ENCODE data around the gene ITGA6. TPM values are rescaled to one million over a fixed set of nuclear protein-coding genes. Genes with fewer than 3 reads are reported as not detected.

The ITGA6 gene
- polyA plus RNA-seq, 1 experiment: 14.8 TPM

DNA sequence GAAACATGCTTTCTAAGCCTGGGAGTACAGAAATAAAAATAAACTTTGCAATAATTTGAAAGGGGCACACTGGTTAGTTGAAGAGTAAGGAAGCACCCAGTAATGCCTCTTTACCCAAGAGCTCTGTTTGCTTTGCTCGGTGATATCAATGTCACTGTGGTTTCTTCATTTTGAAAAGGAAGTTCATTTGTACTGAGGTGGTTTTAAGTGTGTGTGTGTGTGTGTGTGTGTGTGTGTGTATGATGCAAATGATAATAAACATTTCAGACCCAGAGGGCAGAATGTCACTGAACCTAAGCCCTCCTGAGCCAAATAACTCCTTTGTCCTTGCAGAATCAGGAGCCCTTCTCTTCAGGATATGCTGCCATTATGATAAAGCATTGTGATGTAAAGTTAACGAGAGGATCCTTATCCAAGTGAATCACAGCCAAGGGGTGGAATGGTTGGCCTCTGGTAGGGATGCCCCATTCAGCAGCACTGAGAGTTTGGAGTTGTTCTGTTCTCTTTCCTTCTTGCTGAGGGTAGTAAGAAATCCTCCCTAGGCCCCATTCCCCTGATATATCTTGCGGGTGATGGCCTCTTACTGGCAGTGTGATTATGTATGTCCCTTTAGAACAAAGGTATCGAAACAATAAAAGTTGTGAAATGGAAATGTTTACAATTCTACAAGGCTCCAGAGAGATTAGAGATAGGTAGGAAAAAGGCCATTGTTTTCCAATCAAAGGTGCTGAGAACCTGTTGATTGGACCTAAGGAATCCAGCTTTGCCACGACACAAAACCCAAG, 7.6 kb downstream of the ITGA6 start:
- no peak for DNase-seq (ENCODE audit: low read depth, low spot score)
- Histone ChIP-seq H3K27me3 (ENCODE audit: control insufficient read depth, insufficient read depth, low read length) (no peaks in the 10 kb centered on the region), H3K4me3 (ENCODE audit: low read depth, low read length) (no peak overlapping the region), H3K27ac (ENCODE audit: low read depth, low read length) (no peak overlapping the region), H3K9me3 (ENCODE audit: control insufficient read depth, insufficient read depth, low read length) (no peaks in the 10 kb centered on the region)
- TF ChIP-seq, protein P1, sequence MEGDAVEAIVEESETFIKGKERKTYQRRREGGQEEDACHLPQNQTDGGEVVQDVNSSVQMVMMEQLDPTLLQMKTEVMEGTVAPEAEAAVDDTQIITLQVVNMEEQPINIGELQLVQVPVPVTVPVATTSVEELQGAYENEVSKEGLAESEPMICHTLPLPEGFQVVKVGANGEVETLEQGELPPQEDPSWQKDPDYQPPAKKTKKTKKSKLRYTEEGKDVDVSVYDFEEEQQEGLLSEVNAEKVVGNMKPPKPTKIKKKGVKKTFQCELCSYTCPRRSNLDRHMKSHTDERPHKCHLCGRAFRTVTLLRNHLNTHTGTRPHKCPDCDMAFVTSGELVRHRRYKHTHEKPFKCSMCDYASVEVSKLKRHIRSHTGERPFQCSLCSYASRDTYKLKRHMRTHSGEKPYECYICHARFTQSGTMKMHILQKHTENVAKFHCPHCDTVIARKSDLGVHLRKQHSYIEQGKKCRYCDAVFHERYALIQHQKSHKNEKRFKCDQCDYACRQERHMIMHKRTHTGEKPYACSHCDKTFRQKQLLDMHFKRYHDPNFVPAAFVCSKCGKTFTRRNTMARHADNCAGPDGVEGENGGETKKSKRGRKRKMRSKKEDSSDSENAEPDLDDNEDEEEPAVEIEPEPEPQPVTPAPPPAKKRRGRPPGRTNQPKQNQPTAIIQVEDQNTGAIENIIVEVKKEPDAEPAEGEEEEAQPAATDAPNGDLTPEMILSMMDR (IDR thresholded peaks at IDR 0.05; ENCODE audit: low read depth, low read length): no peak
- ChIA-PET POLR2A (no interaction called here), CTCF (interaction anchor here (0.6 to 1.1 kb wide), 2 partner anchors 182 to 262 kb away, joined by 3 to 4 read pairs; no protein-coding TSS in a partner anchor)

DNA sequence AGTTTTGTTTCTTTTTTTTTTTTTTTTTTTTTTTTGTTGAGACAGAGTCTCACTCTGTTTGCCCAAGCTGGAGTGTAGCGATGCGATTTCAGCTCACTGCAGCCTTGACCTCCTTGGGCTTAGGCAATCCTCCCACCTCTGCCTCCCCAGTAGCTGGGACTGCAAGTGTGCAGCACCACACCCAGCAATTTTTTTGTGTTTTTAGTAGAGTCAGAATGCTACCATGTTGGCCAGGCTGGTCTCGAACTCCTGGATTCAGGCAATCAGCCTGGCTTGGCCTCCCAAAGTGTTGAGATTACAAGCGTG, 8.2 kb downstream of the ITGA6 start:
- Histone ChIP-seq H3K27ac (ENCODE audit: low read depth, low read length) (no peak overlapping the region), H3K27me3 (ENCODE audit: control insufficient read depth, insufficient read depth, low read length) (no peaks in the 10 kb centered on the region), H3K9me3 (ENCODE audit: control insufficient read depth, insufficient read depth, low read length) (no peaks in the 10 kb centered on the region), H3K4me3 (ENCODE audit: low read depth, low read length) (no peak overlapping the region)
- POLR2A ChIA-PET: no interaction called here
- TF ChIP-seq, protein P1 (IDR thresholded peaks at IDR 0.05; ENCODE audit: low read depth, low read length): no peak
- CTCF ChIA-PET: interaction anchor here (1.1 kb wide), 1 partner anchor 263 kb away, joined by 4 read pairs; no protein-coding TSS in a partner anchor
- DNase-seq (ENCODE audit: low read depth, low spot score): no peak

DNA sequence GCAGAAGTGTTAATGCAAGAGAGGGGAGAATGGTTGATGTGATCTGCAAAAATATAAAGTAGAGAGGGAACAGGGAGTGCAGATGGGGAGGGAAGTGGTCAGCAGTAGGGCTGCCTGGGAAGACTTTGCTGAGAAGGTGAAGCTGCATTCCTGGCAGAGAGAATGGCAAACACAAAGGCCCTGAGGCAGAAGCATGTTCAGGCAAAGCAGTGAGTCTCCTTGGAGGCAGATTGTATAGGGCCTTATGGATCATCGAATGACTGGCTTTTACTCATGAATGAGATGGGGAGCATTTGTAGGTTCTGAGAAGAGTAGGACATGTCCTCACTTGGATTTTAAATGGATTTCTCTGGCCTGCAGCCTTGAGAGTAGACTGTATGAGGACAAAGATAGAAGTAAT, 9.5 kb downstream of the ITGA6 start:
- H3K27me3 ChIP-seq (ENCODE audit: control insufficient read depth, insufficient read depth, low read length): no peaks in the 10 kb centered on the region
- H3K27ac ChIP-seq (ENCODE audit: low read depth, low read length): no peak overlapping the region
- no peak for DNase-seq (ENCODE audit: low read depth, low spot score)
- ChIA-PET CTCF (interaction anchor here (1.4 kb wide), 1 partner anchor 25 kb away, joined by 4 read pairs; no protein-coding TSS in a partner anchor), POLR2A (no interaction called here)
- TF ChIP-seq, protein P1 (IDR thresholded peaks at IDR 0.05; ENCODE audit: low read depth, low read length): no peak
- H3K9me3 ChIP-seq (ENCODE audit: control insufficient read depth, insufficient read depth, low read length): no peaks in the 10 kb centered on the region
- no peak overlapping the region for H3K4me3 ChIP-seq (ENCODE audit: low read depth, low read length)

DNA sequence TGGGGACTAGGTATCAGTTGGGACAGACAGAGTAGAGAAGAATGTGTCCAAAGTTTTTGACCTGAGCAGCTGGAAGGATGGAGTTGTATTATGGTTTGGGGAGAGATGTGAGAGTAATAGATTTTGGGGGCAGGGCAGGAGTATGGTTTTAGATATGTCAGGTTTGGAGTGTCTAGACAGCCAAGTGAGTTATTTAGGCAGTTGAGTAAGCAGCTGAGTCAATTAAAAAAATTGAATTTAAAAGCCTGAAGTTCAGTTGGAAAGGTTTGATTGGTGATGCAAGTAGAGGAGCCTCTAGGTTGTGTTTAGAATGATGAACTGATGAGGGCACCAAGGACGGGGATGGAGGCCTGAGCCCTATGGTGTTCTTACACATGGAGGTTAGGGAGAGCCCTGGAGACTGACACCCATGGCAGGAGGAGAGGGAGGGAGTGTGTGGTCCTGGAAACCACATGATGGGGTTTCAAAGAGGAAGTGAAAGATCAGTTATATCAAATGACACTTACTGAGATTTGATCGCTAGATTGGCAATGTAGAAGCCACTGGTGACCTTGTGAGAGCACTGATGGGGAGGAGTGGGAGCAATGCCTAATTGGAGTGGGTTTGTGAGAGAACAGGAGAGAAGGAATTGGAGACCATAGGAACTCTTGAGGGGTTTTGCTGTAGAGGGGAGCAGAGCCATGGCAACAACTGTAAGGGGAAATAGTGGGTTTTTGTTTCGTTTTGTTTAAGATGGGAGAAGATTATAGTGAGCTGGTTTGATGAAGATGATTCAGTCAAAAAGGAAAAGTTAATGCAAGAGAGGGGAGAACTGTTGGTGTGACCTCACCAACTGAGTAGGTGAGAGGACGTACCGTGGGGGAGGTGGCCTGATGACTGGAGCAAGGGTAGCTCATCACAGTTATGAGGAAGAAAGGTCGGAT, 10.3 kb downstream of the ITGA6 start:
- no peaks in the 10 kb centered on the region for H3K9me3 ChIP-seq (ENCODE audit: control insufficient read depth, insufficient read depth, low read length)
- H3K27ac ChIP-seq (ENCODE audit: low read depth, low read length): no peak overlapping the region
- no peak for DNase-seq (ENCODE audit: low read depth, low spot score)
- ChIA-PET CTCF (interaction anchor here (0.6 to 8.9 kb wide), 4 partner anchors 8 to 265 kb away, joined by 3 to 68 read pairs (median 4); no protein-coding TSS in a partner anchor), POLR2A (no interaction called here)
- TF ChIP-seq, protein P1 (IDR thresholded peaks at IDR 0.05; ENCODE audit: low read depth, low read length): no peak
- H3K4me3 ChIP-seq (ENCODE audit: low read depth, low read length): no peak overlapping the region
- H3K27me3 ChIP-seq (ENCODE audit: control insufficient read depth, insufficient read depth, low read length): no peaks in the 10 kb centered on the region

Measured in AG04450 (cell line).